Ovary (tissue), 9 donors: ENCODE data around the gene BEST2. TPM values are rescaled to one million over a fixed set of nuclear protein-coding genes. Genes with fewer than 3 reads are reported as not detected.

Experiments used
- DNase-seq, 5 donors: peaks; one replicate each; pipeline ENCODE4 v3.0.0-alpha.2; 2019 to 2020
- H3K27ac ChIP-seq, 2 donors: fragments of 200-600 bp; one replicate each; pipeline versions ENCODE4 v1.5.1 to v1.8.0; 2019 to 2022
- H3K27me3 ChIP-seq: fragments of 200-600 bp; one replicate; pipeline ENCODE4 v1.8.0; 2022
- H3K36me3 ChIP-seq: fragments of 200-600 bp; sonication (generic); one replicate; pipeline ENCODE4 v1.5.1; 2019
- H3K4me1 ChIP-seq: one replicate; pipeline ENCODE4 v1.8.1; 2013; ENCODE audit warnings: mild to moderate bottlenecking, moderate library complexity; ENCODE audit not compliant: insufficient read depth
- H3K4me3 ChIP-seq: fragments of 200-600 bp; sonication (generic); one replicate; pipeline ENCODE4 v1.5.1; 2017
- H3K9me3 ChIP-seq, 2 donors: fragments of 200-600 bp in 1 of 2; sonication (generic) in 1 of 2; one replicate each; pipeline versions ENCODE4 v1.5.1 to v1.8.1; 2013 to 2019; ENCODE audit warnings: mild to moderate bottlenecking in 1 of 2, moderate library complexity in 1 of 2
- CTCF ChIP-seq, 3 donors: fragments of 450-650 bp in 2 of 3; fragments of 200-600 bp in 1 of 3; IDR thresholded peaks; one replicate each; pipeline versions ENCODE4 v1.5.1 to v1.8.0; 2016 to 2022; ENCODE audit warnings: antibody characterized with exemption in 3 of 3, mild to moderate bottlenecking in 1 of 3
- EP300 ChIP-seq: sonication (generic); formaldehyde crosslinking; IDR thresholded peaks from one replicate; pipeline ENCODE4 v1.6.1; 2017; ENCODE audit warnings: antibody characterized with exemption
- POLR2A ChIP-seq: fragments of 450-650 bp; IDR thresholded peaks from one replicate; pipeline ENCODE4 v1.6.1; 2017; ENCODE audit warnings: antibody characterized with exemption, mild to moderate bottlenecking, moderate library complexity
- WGBS, 3 donors: extraction: QIAGEN DNeasy Blood & Tissue Kit in 1 of 3; methylation state at CpG; one replicate each; pipeline versions ENCODE4 v1.1.5 to v1.1.7; 2013 to 2017; 5-methylcytosine and 5-hydroxymethylcytosine counted together
- intact Hi-C, 4 donors: fragments of 100-400 bp; cut with DNase I; formaldehyde crosslinking; loops; one replicate each; pipeline versions ENCODE4 v1.11.0 to v1.15.1; 2022 to 2023
- polyA plus RNA-seq, 2 donors: library from polyadenylated mRNA; stranded (reverse); fragments of 200-250 nt in 1 of 2; fragments of 350-450 nt in 1 of 2; fragmentation: Illumina TruSeq in 1 of 2; extraction: RNeasy Lipid Tissue Mini Kit (QIAGEN cat#74804) in 1 of 2; gene quantifications; one replicate each; pipeline ENCODE4 v1.2.3, GENCODE V29; 2013 to 2014
- total RNA-seq, 7 donors: library from RNA; depleted of rRNA in 2 of 7; stranded (reverse); fragments of >200 nt in 2 of 7; fragmentation: NEBNext Ultra II Directional in 3 of 7; extraction: Animal tissue kit (Norgen Biotek cat#: 25700) in 3 of 7; gene quantifications; one replicate each; pipeline versions ENCODE4 v1.1.0 to v1.2.4, GENCODE V29; 2016 to 2023
- donor health status: DM: no; HTN: no; CAD: no; lungs with moderate emphysema.
- donor health status: DM: no; HTN: no; CAD: no.
- donor health status: Bipolar disorder and iron deficiency.
- donor health status: DM: yes; HTN: yes; CAD: no.
- donor health status: DM: no; HTN: no; CAD: no.
- donor health status: DM: yes; HTN: yes; CAD: no.

The BEST2 gene
- total and polyA plus RNA-seq, 9 donors = not detected

GRCh38 chr19:12789904-12790619 lies 38.5 kb downstream of the BEST2 start:
- H3K4me1 ChIP-seq = peaks cover 8% of the 10 kb centered on the region
- 0 to 1% (median 1%) methylated on average over 54 to 56 of the region's 56 CpGs for WGBS, 3 donors
- peak overlapping the region; percentile 95 to 99 for H3K27ac ChIP-seq
- intact Hi-C loops = loop anchor here in 1 of 4 donors (10.0 kb wide), 1 partner anchor 1055 kb away; no protein-coding TSS in a partner anchor
- H3K4me3 ChIP-seq = peak overlapping the region; percentile 80
- DNase-seq = peak; percentile 97 to 99 (median 98)
- peak; percentile 58 for TF ChIP-seq EP300
- TF ChIP-seq POLR2A = peak; percentile 95
- TF ChIP-seq CTCF (IDR thresholded peaks at IDR 0.05) = no peak
- no peaks in the 10 kb centered on the region for H3K9me3 ChIP-seq
- H3K36me3 ChIP-seq = no peaks in the 10 kb centered on the region
- H3K27me3 ChIP-seq = no peaks in the 10 kb centered on the region

GRCh38 chr19:12790628-12791344 lies 39.2 kb downstream of the BEST2 start:
- peak in 4 of 5 donors; percentile 41 to 56 (median 53) for DNase-seq
- H3K4me1 ChIP-seq = peaks cover 8% of the 10 kb centered on the region
- H3K27ac ChIP-seq = peak overlapping the region; percentile 95 to 99
- no peaks in the 10 kb centered on the region for H3K36me3 ChIP-seq
- WGBS, 3 donors = 2 to 3% (median 2%) methylated on average over 22 of the region's 22 CpGs
- peak overlapping the region; percentile 80 for H3K4me3 ChIP-seq
- no peak for TF ChIP-seq CTCF (IDR thresholded peaks at IDR 0.05)
- TF ChIP-seq POLR2A = no peak
- TF ChIP-seq EP300 = no peak
- intact Hi-C loops = no loop called here
- H3K9me3 ChIP-seq = no peaks in the 10 kb centered on the region
- no peaks in the 10 kb centered on the region for H3K27me3 ChIP-seq

- DNase-seq = peak; percentile 98 to 99 (median 98)
- intact Hi-C loops = no loop called here
- peak within 1 kb of the TSS; percentile 95 to 99 for H3K27ac ChIP-seq
- H3K27me3 ChIP-seq = no peaks in the 10 kb centered on the region
- H3K9me3 ChIP-seq = no peaks in the 10 kb centered on the region
- peak within 1 kb of the TSS; percentile 80 for H3K4me3 ChIP-seq
- peak; percentile 1 to 31 (median 9) for TF ChIP-seq CTCF (IDR thresholded peaks at IDR 0.05)
- peak; percentile 99 for TF ChIP-seq EP300
- peak; percentile 100 for TF ChIP-seq POLR2A
- H3K36me3 ChIP-seq = no peaks in the 10 kb centered on the region
- 0% methylated on average over 49 to 73 of the region's 73 CpGs for WGBS, 3 donors
- peaks cover 8% of the 10 kb centered on the region for H3K4me1 ChIP-seq
Measured at GRCh38 chr19:12791345-12792050, 39.9 kb downstream of the BEST2 start, which contains the start of gene JUNB. Gene JUNB, plus strand, starts transcription at chr19:12791486. Its CDS starts 286 bp downstream, at chr19:12791772.
